Tracheal epithelial cell (primary cell): ENCODE results near the gene ECPAS. TPM values are rescaled to one million over a fixed set of nuclear protein-coding genes. Genes with fewer than 3 reads are reported as not detected.

ENCODE experiments used
- total RNA-seq: library from RNA; depleted of rRNA; stranded (reverse); fragments of >200 nt; gene quantifications from 2 replicates; pipeline ENCODE4 v1.2.1, GENCODE V29; 2014

The ECPAS gene
- 79.9 and 94.9 TPM in 2 replicates for total RNA-seq

GRCh38 chr9:111483858-111484571 lies at the start of gene ECPAS:
TSS of gene ECPAS (minus strand) at chr9:111484383. CDS start at chr9:111472918, 11,465 bp downstream.

GRCh38 chr9:111525056-111525977 lies 41.1 kb upstream of the ECPAS start, which contains the start of gene ZNF483:
TSS of gene ZNF483 (plus strand) at chr9:111525179. CDS start at chr9:111527396, 2,217 bp downstream.

GRCh38 chr9:111330124-111330523 lies 154.1 kb downstream of the ECPAS start, which contains the start of gene OR2K2:
TSS of gene OR2K2 (minus strand) at chr9:111330224. CDS start at chr9:111328433, 1,791 bp downstream.

Other genes starting within 250 kb of the ECPAS start
- not detected in 2 replicates for gene OR2K2, start 154.2 kb downstream of the ECPAS start, total RNA-seq
- 0.64 and 1.4 TPM in 2 replicates for gene ZNF483, start 40.8 kb upstream of the ECPAS start, total RNA-seq
- gene PTGR1, start 115.3 kb upstream of the ECPAS start, total RNA-seq = 53.3 and 74.6 TPM in 2 replicates
- 6.4 and 12.0 TPM in 2 replicates for gene DNAJC25, start 147.0 kb upstream of the ECPAS start, total RNA-seq
- 48.7 and 52.4 TPM in 2 replicates for gene GNG10, start 177.2 kb upstream of the ECPAS start, total RNA-seq